Activated CD8-positive, alpha-beta T cell treated with anti-CD3 and anti-CD28 coated beads for 36 hours (primary cell): ENCODE data around the gene DNAH3. TPM values are rescaled to one million over a fixed set of nuclear protein-coding genes. Genes with fewer than 3 reads are reported as not detected.
"Not testable (repeated sequence)": the region's sequence is repeated elsewhere in the genome, so short reads cannot be mapped to it uniquely, and the experiment has no call there.

Experiments
- ATAC-seq: fragments of 200-7000 bp; cut with Tn5 transposase; one replicate; pipeline ENCODE4 v1.10.0; 2021; ENCODE audit warnings: mild to moderate bottlenecking, moderate library complexity
- CTCF ChIA-PET: fragments of 350-600 bp; sonication (Branson Sonifier 250); formaldehyde crosslinking; loops from one replicate; lab custom pipeline; 2021; ENCODE audit warnings: antibody characterized with exemption; lab: Charles Lee
- POLR2A ChIA-PET: fragments of 350-600 bp; sonication (Branson Sonifier 250); formaldehyde crosslinking; loops from one replicate; lab custom pipeline; 2021; ENCODE audit warnings: antibody characterized with exemption; lab: Charles Lee
- DNase-seq: peaks from one replicate; pipeline ENCODE4 v3.0.0-alpha.2; 2020
- H3K27ac Mint-ChIP-seq: one replicate; pipeline ENCODE4 v1.8.0; 2021; ENCODE audit warnings: mild to moderate bottlenecking, mixed read lengths
- H3K27me3 Mint-ChIP-seq: one replicate; pipeline ENCODE4 v1.8.0; 2021; ENCODE audit warnings: mixed read lengths
- H3K36me3 Mint-ChIP-seq: one replicate; pipeline ENCODE4 v1.8.0; 2021; ENCODE audit warnings: low read depth, mixed read lengths
- H3K4me1 Mint-ChIP-seq: one replicate; pipeline ENCODE4 v1.8.0; 2021; ENCODE audit warnings: low read depth, mixed read lengths
- H3K4me3 Mint-ChIP-seq: one replicate; pipeline ENCODE4 v1.8.0; 2021; ENCODE audit warnings: mild to moderate bottlenecking, moderate library complexity, mixed read lengths
- H3K9me3 Mint-ChIP-seq: one replicate; pipeline ENCODE4 v1.8.0; 2021; ENCODE audit warnings: mixed read lengths
- CTCF ChIP-seq: fragments of 200-600 bp; IDR thresholded peaks from one replicate; pipeline ENCODE4 v1.8.0; 2022; ENCODE audit warnings: antibody characterized with exemption, mild to moderate bottlenecking
- intact Hi-C: fragments of 100-400 bp; cut with micrococcal nuclease; formaldehyde crosslinking; loops from one replicate; pipeline ENCODE4 v1.10.0; 2022
- total RNA-seq, 2 experiments: library from RNA; stranded (reverse); gene quantifications; one replicate each; pipeline ENCODE4 v1.2.3, GENCODE V29; 2021

The DNAH3 gene
- total RNA-seq, 2 experiments from 2014 or later, result 0.02 TPM; not detected in 1

- DNase-seq, result no peak
- H3K9me3 Mint-ChIP-seq, result no peaks in the 10 kb centered on the region
- H3K4me3 Mint-ChIP-seq, result no peak overlapping the region
- no peak for TF ChIP-seq CTCF
- H3K27ac Mint-ChIP-seq, result no peak overlapping the region
- intact Hi-C loops, result no loop called here
- H3K27me3 Mint-ChIP-seq, result peaks cover 7% of the 10 kb centered on the region
- ChIA-PET POLR2A (no interaction called here), CTCF (no interaction called here)
- no peak for ATAC-seq
- no peaks in the 10 kb centered on the region for H3K4me1 Mint-ChIP-seq
- no peaks in the 10 kb centered on the region for H3K36me3 Mint-ChIP-seq
These were observed 46.4 kb downstream of the DNAH3 start for GRCh38 chr16:21103941-21104860.

DNA sequence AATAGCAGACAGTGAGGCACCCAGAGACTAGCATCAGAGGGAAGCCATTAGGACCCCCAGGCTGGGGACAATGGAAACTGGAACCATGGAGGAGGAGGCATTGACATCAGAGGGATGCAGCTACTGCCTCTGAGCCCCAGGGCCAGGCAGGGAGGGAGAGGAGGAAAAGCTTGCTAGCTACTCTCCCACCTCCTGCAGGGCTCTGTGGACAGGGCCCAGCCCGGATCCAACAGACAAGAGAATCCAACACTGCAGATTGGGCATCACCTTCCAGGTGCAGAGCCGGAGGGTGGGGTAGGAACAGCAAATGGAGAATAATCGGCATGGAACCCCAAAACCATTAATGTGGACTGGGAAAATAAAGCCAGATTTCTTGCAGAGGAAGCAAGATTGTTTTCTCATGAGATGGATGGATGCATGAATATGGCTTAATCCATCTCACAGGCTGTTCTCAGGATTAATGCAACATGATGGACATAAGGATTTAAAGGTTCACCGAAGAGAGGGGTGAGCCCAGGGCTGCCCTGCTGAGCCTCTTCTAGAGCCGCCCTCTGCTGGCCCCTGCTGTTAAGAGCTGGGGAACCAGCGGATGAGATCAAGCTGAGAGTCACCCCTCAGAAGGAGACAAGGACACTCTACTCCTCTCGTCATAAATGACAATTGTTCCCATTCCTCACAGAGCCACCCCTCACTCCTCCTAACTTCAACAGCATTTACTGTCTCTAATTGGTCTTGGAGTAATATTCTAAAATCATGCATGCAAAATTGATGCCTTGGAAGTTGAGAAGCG, 48.8 kb downstream of the DNAH3 start:
- no peak overlapping the region for H3K27ac Mint-ChIP-seq
- ATAC-seq, result no peak

GRCh38 chr16:21100447-21100846, 50.2 kb downstream of the DNAH3 start:
- H3K4me3 Mint-ChIP-seq, result no peak overlapping the region
- intact Hi-C loops, result no loop called here
- no peak for TF ChIP-seq CTCF
- no peaks in the 10 kb centered on the region for H3K36me3 Mint-ChIP-seq
- peaks cover 15% of the 10 kb centered on the region for H3K27me3 Mint-ChIP-seq
- H3K27ac Mint-ChIP-seq, result no peak overlapping the region
- H3K9me3 Mint-ChIP-seq, result no peaks in the 10 kb centered on the region
- ATAC-seq, result no peak
- no peak for DNase-seq
- POLR2A ChIA-PET, result interaction anchor here (0.6 kb wide), 1 partner anchor 15 kb away, joined by 3 read pairs; no protein-coding TSS in a partner anchor
- H3K4me1 Mint-ChIP-seq, result no peaks in the 10 kb centered on the region
- CTCF ChIA-PET, result interaction anchor here (1.1 to 2.7 kb wide), 4 partner anchors 10 to 256 kb away, joined by 4 to 6 read pairs (median 4); no protein-coding TSS in a partner anchor

More for the DNA sequence above, 48.8 kb downstream of the DNAH3 start:
- intact Hi-C loops, result no loop called here
- no peaks in the 10 kb centered on the region for H3K36me3 Mint-ChIP-seq
- TF ChIP-seq CTCF, result peak; percentile 28
- H3K4me3 Mint-ChIP-seq, result no peak overlapping the region
- H3K27me3 Mint-ChIP-seq, result peaks cover 15% of the 10 kb centered on the region
- CTCF ChIA-PET, result interaction anchor here (1.0 to 1.9 kb wide), 3 partner anchors 57 to 257 kb away, joined by 4 to 5 read pairs (median 5); no protein-coding TSS in a partner anchor
- DNase-seq, result peak; percentile 29
- H3K9me3 Mint-ChIP-seq, result no peaks in the 10 kb centered on the region
- POLR2A ChIA-PET, result no interaction called here
- H3K4me1 Mint-ChIP-seq, result no peaks in the 10 kb centered on the region

- no peak for ATAC-seq
- Mint-ChIP-seq H3K27ac (no peak overlapping the region), H3K36me3 (no peaks in the 10 kb centered on the region), H3K4me1 (no peaks in the 10 kb centered on the region), H3K9me3 (peaks cover 1% of the 10 kb centered on the region), H3K4me3 (no peak overlapping the region), H3K27me3 (peaks cover 17% of the 10 kb centered on the region)
- TF ChIP-seq CTCF, result no peak
- intact Hi-C loops, result no loop called here
- CTCF ChIA-PET, result no interaction called here
- no peak for DNase-seq
- POLR2A ChIA-PET, result no interaction called here
These were observed 53.5 kb downstream of the DNAH3 start for GRCh38 chr16:21097151-21097550.

- intact Hi-C loops, H3K27ac Mint-ChIP-seq, H3K4me3 Mint-ChIP-seq, POLR2A ChIA-PET, H3K36me3 Mint-ChIP-seq, H3K9me3 Mint-ChIP-seq, DNase-seq, CTCF ChIA-PET, H3K4me1 Mint-ChIP-seq, ATAC-seq: not testable (repeated sequence)
- peaks cover 13% of the 10 kb centered on the region for H3K27me3 Mint-ChIP-seq
These were observed 55.9 kb downstream of the DNAH3 start for GRCh38 chr16:21094719-21095118.
